HepG2 (cell line): ENCODE results near the gene CIAO2B. TPM values are rescaled to one million over a fixed set of nuclear protein-coding genes. Genes with fewer than 3 reads are reported as not detected.
A peak's percentile ranks its signal among the peaks of the same experiment; 100 is the strongest.

Experiments used
- CENPT ChIP-seq: sonication (generic); formaldehyde crosslinking; IDR thresholded peaks from 2 replicates; pipeline ENCODE4 v1.8.0; 2022; ENCODE audit warnings: low read depth, mild to moderate bottlenecking, moderate library complexity, missing genetic modification reagents
- CREM ChIP-seq, 2 experiments: sonication (generic) in 1 of 2; formaldehyde crosslinking in 1 of 2; IDR thresholded peaks; 2 replicates each; pipeline versions ENCODE4 v1.4.0 to v1.6.1; 2016 to 2020; ENCODE audit warnings: antibody characterized with exemption in 1 of 2, mild to moderate bottlenecking in 1 of 2, missing genetic modification reagents in 1 of 2
- FOXP1 ChIP-seq, 2 experiments: fragments of 450-650 bp in 1 of 2; IDR thresholded peaks; 2 replicates each; pipeline ENCODE4 v1.6.1; 2017 to 2018; ENCODE audit warnings: antibody characterized with exemption in 1 of 2
- HCFC1 ChIP-seq: fragments of 150-350 bp; IDR thresholded peaks from 2 replicates; pipeline ENCODE4 v1.6.1; 2014; ENCODE audit warnings: low read depth, low read length
- HNRNPH1 ChIP-seq: fragments of 200-400 bp; formaldehyde crosslinking; optimal IDR thresholded peaks from 2 replicates; pipeline ENCODE3; 2017; ENCODE audit warnings: mild to moderate bottlenecking, low read depth, low read length
- JUND ChIP-seq: sonication (generic); formaldehyde crosslinking; IDR thresholded peaks from 2 replicates; pipeline ENCODE4 v1.8.0; 2022; ENCODE audit warnings: mild to moderate bottlenecking, missing genetic modification reagents
- MIER2 ChIP-seq: IDR thresholded peaks from 2 replicates; pipeline ENCODE4 v1.6.1; 2016; ENCODE audit warnings: missing biosample characterization, missing genetic modification reagents
- NFYC ChIP-seq: IDR thresholded peaks from 2 replicates; pipeline ENCODE4 v1.6.1; 2016; ENCODE audit warnings: missing genetic modification reagents, missing compliant biosample characterization
- RFXANK ChIP-seq: IDR thresholded peaks from 2 replicates; pipeline ENCODE4 v1.6.1; 2016
- SP4 ChIP-seq: sonication (generic); formaldehyde crosslinking; IDR thresholded peaks from 2 replicates; pipeline ENCODE4 v1.8.1; 2023; ENCODE audit warnings: mild to moderate bottlenecking, missing genetic modification reagents
- ZBTB7A ChIP-seq: sonication (generic); formaldehyde crosslinking; IDR thresholded peaks from 2 replicates; pipeline ENCODE4 v1.8.0; 2022; ENCODE audit warnings: mild to moderate bottlenecking, missing genetic modification reagents
- ZNF354B ChIP-seq: sonication (generic); formaldehyde crosslinking; IDR thresholded peaks from 2 replicates; pipeline ENCODE4 v1.8.0; 2022; ENCODE audit warnings: mild to moderate bottlenecking, missing genetic modification reagents
- ZNF564 ChIP-seq: sonication (generic); formaldehyde crosslinking; IDR thresholded peaks from 2 replicates; pipeline ENCODE4 v1.8.1; 2023; ENCODE audit warnings: mild to moderate bottlenecking, missing genetic modification reagents
- ZNF570 ChIP-seq: sonication (generic); formaldehyde crosslinking; IDR thresholded peaks from 2 replicates; pipeline ENCODE4 v1.4.0; 2020; ENCODE audit warnings: mild to moderate bottlenecking, missing genetic modification reagents, borderline replicate concordance
- ZNF614 ChIP-seq: IDR thresholded peaks from 2 replicates; pipeline ENCODE4 v1.6.1; 2018; ENCODE audit warnings: missing biosample characterization, missing genetic modification reagents, inconsistent platforms, borderline replicate concordance
- ZNF720 ChIP-seq: sonication (generic); formaldehyde crosslinking; IDR thresholded peaks from 2 replicates; pipeline ENCODE4 v1.4.0; 2020; ENCODE audit warnings: missing genetic modification reagents
- polyA plus RNA-seq, 8 experiments: library from polyadenylated mRNA; depleted of rRNA in 3 of 8; stranded (reverse) in 7 of 8; unstranded in 1 of 8; fragments of >200 nt; fragmentation: Illumina TruSeq in 4 of 8; extraction: Trizol in 4 of 8; gene quantifications; 2 replicates each; pipeline versions ENCODE4 v1.2.1 to v1.2.3, GENCODE V29; 2011 to 2016; ENCODE audit warnings: low read depth in 4 of 8, missing spikeins in 1 of 8, mixed read lengths in 1 of 8; ENCODE audit not compliant: insufficient read depth in 1 of 8
- total RNA-seq, 5 experiments: library from RNA; depleted of rRNA; stranded (reverse); fragments of >200 nt; fragmentation: Illumina TruSeq; extraction: Trizol; gene quantifications; 2 replicates each; pipeline ENCODE4 v1.2.3, GENCODE V29; 2016; ENCODE audit warnings: low read depth in 1 of 5
- TF ChIP-seq, protein P1 (sequence below): sonication (generic); formaldehyde crosslinking; IDR thresholded peaks from 2 replicates; pipeline ENCODE4 v1.4.0; 2020; ENCODE audit warnings: missing genetic modification reagents
- TF ChIP-seq, protein P2 (sequence below): sonication (generic); formaldehyde crosslinking; IDR thresholded peaks from 2 replicates; pipeline ENCODE4 v1.5.1; 2020; ENCODE audit warnings: missing genetic modification reagents, mild to moderate bottlenecking, borderline replicate concordance
- TF ChIP-seq, protein P3 (sequence below): sonication (generic); formaldehyde crosslinking; conservative IDR thresholded peaks from 2 replicates; pipeline ENCODE4 v1.8.0; 2022; ENCODE audit warnings: low read depth, missing genetic modification reagents
- TF ChIP-seq, protein P4 (sequence below): sonication (generic); formaldehyde crosslinking; IDR thresholded peaks from 2 replicates; pipeline ENCODE4; 2020; ENCODE audit warnings: missing genetic modification reagents, mild to moderate bottlenecking, borderline replicate concordance

CIAO2B gene
- total and polyA plus RNA-seq, 2 of the 13 experiments (the other 11 are each of a cell fraction or from before 2014, with no cell fraction given), result 157 to 293 TPM

DNA sequence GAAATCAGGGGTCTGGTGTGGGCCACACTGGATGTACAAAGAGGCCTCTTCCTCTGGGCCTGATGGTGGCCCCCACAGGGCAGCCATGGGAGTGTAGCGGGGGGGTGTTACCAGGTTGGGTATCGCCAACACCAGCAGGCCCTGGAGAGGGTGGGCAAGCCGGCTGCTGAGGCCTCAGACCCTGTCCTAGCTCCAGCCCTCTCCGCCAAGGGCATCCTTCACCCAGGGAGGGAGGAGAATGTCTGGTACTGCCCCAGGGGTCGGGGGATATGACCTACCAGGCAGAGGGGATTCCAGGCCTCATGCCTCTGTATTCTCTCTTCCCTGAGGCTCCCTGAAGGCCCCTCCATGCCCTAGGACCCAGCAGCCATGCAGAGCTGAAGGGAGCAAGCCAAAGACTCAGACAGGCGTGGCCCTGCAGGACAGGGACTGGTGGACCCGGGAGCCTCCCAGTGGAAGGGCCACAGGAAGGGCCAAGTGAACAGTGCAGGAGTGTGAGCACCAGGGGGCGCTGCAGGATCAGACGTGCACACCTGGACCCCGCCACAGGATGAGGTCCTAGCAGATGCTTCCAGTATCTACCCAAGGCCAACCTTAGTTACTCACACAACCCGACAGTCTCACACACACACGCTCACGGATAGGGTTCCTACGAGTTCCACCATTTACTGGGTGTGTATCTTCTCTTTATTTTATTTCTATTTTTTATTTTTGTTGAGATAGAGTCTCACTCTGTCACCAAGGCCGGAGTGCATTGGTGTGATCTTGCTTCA, 43.3 kb upstream of the CIAO2B start (continued):
- TF ChIP-seq, protein P1, sequence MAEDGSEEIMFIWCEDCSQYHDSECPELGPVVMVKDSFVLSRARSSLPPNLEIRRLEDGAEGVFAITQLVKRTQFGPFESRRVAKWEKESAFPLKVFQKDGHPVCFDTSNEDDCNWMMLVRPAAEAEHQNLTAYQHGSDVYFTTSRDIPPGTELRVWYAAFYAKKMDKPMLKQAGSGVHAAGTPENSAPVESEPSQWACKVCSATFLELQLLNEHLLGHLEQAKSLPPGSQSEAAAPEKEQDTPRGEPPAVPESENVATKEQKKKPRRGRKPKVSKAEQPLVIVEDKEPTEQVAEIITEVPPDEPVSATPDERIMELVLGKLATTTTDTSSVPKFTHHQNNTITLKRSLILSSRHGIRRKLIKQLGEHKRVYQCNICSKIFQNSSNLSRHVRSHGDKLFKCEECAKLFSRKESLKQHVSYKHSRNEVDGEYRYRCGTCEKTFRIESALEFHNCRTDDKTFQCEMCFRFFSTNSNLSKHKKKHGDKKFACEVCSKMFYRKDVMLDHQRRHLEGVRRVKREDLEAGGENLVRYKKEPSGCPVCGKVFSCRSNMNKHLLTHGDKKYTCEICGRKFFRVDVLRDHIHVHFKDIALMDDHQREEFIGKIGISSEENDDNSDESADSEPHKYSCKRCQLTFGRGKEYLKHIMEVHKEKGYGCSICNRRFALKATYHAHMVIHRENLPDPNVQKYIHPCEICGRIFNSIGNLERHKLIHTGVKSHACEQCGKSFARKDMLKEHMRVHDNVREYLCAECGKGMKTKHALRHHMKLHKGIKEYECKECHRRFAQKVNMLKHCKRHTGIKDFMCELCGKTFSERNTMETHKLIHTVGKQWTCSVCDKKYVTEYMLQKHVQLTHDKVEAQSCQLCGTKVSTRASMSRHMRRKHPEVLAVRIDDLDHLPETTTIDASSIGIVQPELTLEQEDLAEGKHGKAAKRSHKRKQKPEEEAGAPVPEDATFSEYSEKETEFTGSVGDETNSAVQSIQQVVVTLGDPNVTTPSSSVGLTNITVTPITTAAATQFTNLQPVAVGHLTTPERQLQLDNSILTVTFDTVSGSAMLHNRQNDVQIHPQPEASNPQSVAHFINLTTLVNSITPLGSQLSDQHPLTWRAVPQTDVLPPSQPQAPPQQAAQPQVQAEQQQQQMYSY (CRISPR knock-in tag), result no peak
- TF ChIP-seq SP4 (CRISPR knock-in tag), result 0 out of 2 replicates have a peak, but pooled peaks have one; percentile 24
- no peak for TF ChIP-seq ZNF720
- TF ChIP-seq FOXP1 (IDR thresholded peaks at IDR 0.05), result no peak
- TF ChIP-seq FOXP1 (CRISPR knock-in tag; IDR thresholded peaks at IDR 0.05), result no peak
- no peak for TF ChIP-seq ZBTB7A (CRISPR knock-in tag)
- TF ChIP-seq, protein P2, sequence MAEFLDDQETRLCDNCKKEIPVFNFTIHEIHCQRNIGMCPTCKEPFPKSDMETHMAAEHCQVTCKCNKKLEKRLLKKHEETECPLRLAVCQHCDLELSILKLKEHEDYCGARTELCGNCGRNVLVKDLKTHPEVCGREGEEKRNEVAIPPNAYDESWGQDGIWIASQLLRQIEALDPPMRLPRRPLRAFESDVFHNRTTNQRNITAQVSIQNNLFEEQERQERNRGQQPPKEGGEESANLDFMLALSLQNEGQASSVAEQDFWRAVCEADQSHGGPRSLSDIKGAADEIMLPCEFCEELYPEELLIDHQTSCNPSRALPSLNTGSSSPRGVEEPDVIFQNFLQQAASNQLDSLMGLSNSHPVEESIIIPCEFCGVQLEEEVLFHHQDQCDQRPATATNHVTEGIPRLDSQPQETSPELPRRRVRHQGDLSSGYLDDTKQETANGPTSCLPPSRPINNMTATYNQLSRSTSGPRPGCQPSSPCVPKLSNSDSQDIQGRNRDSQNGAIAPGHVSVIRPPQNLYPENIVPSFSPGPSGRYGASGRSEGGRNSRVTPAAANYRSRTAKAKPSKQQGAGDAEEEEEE (CRISPR knock-in tag), result no peak; the same call in 1 of the 2 replicates
- no peak for TF ChIP-seq ZNF570 (CRISPR knock-in tag)
- peak; percentile 81 for TF ChIP-seq MIER2 (CRISPR knock-in tag)
- no peak for TF ChIP-seq HNRNPH1
- no peak for TF ChIP-seq ZNF564 (CRISPR knock-in tag)
- TF ChIP-seq, protein P3, sequence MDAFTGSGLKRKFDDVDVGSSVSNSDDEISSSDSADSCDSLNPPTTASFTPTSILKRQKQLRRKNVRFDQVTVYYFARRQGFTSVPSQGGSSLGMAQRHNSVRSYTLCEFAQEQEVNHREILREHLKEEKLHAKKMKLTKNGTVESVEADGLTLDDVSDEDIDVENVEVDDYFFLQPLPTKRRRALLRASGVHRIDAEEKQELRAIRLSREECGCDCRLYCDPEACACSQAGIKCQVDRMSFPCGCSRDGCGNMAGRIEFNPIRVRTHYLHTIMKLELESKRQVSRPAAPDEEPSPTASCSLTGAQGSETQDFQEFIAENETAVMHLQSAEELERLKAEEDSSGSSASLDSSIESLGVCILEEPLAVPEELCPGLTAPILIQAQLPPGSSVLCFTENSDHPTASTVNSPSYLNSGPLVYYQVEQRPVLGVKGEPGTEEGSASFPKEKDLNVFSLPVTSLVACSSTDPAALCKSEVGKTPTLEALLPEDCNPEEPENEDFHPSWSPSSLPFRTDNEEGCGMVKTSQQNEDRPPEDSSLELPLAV (CRISPR knock-in tag), result no peak
- TF ChIP-seq ZNF614 (CRISPR knock-in tag), result no peak
- TF ChIP-seq JUND (CRISPR knock-in tag), result no peak
- TF ChIP-seq HCFC1, result no peak
- TF ChIP-seq RFXANK (CRISPR knock-in tag), result no peak
- peak; percentile 28; the same call in 1 of the 2 replicates for TF ChIP-seq NFYC (CRISPR knock-in tag)
- TF ChIP-seq, protein P4, sequence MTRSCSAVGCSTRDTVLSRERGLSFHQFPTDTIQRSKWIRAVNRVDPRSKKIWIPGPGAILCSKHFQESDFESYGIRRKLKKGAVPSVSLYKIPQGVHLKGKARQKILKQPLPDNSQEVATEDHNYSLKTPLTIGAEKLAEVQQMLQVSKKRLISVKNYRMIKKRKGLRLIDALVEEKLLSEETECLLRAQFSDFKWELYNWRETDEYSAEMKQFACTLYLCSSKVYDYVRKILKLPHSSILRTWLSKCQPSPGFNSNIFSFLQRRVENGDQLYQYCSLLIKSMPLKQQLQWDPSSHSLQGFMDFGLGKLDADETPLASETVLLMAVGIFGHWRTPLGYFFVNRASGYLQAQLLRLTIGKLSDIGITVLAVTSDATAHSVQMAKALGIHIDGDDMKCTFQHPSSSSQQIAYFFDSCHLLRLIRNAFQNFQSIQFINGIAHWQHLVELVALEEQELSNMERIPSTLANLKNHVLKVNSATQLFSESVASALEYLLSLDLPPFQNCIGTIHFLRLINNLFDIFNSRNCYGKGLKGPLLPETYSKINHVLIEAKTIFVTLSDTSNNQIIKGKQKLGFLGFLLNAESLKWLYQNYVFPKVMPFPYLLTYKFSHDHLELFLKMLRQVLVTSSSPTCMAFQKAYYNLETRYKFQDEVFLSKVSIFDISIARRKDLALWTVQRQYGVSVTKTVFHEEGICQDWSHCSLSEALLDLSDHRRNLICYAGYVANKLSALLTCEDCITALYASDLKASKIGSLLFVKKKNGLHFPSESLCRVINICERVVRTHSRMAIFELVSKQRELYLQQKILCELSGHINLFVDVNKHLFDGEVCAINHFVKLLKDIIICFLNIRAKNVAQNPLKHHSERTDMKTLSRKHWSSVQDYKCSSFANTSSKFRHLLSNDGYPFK (CRISPR knock-in tag), result peak; percentile 47; the same call in 1 of the 2 replicates
- no peak for TF ChIP-seq CREM (IDR thresholded peaks at IDR 0.05)
- TF ChIP-seq CREM (CRISPR knock-in tag; IDR thresholded peaks at IDR 0.05), result no peak
- TF ChIP-seq ZNF354B (CRISPR knock-in tag), result no peak
- TF ChIP-seq CENPT, result no peak
